ENCODE results near the gene OXCT2.
"Not testable (repeated sequence)": the region's sequence is repeated elsewhere in the genome, so short reads cannot be mapped to it uniquely, and the experiment has no call there.

The OXCT2 gene

DNA sequence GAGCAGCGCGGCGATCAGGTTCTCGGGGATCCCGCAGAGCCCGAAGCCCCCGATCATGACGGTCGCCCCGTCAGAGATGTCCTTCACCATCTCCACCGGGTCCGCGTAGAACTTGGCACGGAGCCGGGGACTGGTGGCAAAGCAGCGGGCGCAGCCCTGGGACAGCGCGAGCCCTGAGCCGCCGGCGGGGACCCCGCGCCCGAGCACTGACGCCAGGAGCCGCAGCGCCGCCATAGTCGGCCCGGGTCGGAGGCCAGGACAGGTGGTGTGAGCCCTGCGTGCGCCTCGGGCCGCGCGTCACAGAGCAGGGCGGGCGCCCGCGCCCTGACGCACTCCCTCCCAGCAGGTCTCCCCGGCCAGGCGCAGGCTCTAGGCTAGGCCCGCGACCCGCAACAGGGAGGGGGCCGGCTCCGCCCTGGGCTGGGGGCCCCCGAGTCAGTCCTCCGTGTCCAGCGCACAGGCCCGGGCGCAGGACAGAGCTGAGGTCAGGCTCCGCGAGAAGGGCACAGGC, at the start of gene OXCT2:
TSS of gene OXCT2 (minus strand) at position 327 of the 511 bp plus-strand sequence. CDS start at position 234, 93 bp downstream.
- H3K4me3 ChIP-seq (ENCODE audit: low read depth, low read length) = peak within 1 kb of the TSS; percentile 48

DNA sequence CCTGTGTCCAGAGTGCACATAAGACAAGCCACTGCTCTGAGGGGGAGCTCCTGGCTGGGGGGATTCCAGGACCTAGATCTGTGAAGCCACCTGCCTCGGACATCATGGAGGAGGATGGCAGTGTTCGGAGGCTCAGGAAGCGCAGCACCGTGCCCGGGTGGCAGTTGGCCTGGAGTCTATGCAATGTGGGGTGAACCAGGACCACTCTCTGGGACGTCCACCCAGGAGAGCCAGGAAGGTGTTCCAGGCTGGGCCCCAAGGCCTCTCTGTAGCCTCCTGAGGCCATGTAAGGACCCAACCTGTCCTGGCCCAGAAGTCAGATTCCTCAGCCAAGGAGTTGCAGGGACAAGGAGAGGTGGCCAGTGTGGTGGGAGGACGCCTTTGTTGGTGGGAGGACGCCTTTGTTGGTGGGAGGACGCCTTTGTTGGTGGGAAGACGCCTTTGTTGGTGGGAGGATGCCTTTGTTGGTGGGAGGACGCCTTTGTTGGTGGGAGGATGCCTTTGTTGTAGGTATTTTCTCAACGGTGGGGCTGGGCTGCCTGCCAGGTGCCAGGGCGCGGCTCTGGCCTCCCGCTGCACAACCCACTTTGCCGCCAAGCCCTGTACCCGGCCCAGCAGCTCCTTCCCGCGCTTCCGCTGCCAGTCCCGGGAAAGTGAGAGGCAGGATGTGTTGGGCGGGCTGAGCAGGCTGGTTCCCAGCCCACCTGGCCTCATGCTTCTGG, 48.1 kb upstream of the OXCT2 start:
- TF ChIP-seq, protein P1, sequence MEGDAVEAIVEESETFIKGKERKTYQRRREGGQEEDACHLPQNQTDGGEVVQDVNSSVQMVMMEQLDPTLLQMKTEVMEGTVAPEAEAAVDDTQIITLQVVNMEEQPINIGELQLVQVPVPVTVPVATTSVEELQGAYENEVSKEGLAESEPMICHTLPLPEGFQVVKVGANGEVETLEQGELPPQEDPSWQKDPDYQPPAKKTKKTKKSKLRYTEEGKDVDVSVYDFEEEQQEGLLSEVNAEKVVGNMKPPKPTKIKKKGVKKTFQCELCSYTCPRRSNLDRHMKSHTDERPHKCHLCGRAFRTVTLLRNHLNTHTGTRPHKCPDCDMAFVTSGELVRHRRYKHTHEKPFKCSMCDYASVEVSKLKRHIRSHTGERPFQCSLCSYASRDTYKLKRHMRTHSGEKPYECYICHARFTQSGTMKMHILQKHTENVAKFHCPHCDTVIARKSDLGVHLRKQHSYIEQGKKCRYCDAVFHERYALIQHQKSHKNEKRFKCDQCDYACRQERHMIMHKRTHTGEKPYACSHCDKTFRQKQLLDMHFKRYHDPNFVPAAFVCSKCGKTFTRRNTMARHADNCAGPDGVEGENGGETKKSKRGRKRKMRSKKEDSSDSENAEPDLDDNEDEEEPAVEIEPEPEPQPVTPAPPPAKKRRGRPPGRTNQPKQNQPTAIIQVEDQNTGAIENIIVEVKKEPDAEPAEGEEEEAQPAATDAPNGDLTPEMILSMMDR (IDR thresholded peaks at IDR 0.05; ENCODE audit: low read depth, low read length) = no peak
- H3K4me3 ChIP-seq (ENCODE audit: low read depth, low read length) = no peak overlapping the region

DNA sequence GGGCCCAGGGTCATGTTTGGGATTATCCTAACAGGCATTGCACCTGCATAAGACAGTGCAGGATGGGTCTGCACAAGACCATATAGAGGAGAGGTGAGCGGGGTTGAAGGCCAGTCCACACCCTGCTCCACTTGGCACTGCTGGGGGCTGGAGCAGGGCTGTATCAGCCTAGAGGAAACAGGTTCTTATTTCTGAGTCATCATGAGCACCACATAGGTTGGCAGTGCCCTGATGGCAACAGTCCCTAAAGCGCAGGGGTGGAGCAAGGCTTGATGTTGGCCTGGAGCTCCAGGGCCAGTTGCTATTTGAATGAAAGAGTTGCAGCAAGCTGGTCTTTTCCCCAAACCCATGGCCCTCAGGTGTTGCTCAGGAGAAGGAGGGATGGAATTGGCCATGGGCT, 47.3 kb upstream of the OXCT2 start:
- TF ChIP-seq, protein P1 (IDR thresholded peaks at IDR 0.05; ENCODE audit: low read depth, low read length) = no peak
- H3K4me3 ChIP-seq (ENCODE audit: low read depth, low read length) = no peak overlapping the region

DNA sequence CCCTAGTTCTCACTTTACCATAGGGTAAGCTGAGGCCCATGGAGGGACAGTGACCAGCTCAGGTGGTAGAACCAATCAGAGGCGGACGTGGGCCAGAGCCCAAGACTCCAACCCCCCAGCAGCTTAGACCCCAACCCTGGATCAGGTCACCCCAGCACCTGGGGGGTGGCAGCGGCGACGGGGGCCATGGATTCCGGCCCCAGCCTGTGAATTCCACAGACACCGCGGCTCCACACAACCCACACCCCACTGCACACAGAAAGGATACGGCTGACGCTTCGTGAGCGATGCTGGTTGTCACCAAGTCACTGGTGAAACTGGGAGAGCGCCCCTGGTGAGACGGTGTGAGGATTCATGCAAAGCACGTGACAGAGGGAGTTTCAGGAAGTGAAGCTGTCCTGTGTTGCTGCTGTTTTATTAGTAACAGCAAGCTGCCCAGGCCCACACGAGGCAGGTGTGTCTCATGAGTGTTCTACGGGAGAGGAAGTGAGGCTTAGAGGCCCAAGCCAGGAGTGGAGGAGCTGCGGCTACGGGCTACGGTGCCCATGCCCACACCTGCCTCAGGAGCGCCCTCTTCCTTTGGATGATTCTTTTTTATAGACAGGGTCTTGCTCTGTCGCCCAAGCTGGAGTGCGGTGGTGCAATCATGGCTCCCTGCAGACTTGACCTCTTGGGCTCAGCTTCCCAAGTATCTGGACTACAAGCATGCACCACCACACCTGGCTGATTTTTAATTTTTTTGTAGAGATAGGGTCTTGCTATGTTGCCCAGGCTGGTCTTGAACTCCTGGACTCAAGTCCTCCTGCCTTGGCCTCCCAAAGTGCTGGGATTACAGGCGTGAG, 46.2 kb upstream of the OXCT2 start:
- H3K4me3 ChIP-seq (ENCODE audit: low read depth, low read length) = not testable (repeated sequence)

DNA sequence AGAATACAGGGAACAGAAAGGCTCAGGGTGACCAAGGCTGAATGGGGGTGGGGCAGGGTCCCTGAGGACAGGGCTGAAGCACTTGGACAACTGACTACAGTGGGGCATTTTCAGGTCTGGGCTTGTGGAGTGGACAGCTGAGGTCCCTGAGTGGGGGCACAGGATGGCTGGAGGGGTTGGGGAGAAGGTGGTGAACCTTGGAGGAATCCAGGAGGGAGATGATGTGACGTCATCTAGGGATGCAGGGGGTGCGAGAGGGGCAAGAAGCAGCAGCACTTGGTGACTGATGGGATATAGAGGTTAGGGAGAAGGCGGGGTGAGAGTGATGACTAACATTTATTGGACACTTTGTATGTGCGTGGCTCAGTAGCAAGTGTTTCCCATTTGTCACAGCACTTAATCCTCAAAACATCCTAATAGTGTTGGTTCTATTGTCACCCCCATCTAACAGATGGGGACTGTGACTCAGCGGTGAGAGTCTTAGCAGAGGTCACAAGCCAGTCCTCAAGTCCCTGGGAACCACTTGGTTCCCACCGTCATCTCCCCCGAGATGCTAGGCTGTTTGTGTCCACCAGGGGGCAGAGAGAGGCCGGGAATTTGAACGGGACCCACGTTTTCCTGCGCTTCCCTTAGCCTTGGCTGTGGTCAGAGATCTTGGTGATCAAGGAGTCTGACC, 45.4 kb upstream of the OXCT2 start:
- no peak overlapping the region for H3K4me3 ChIP-seq (ENCODE audit: low read depth, low read length)
- TF ChIP-seq, protein P1 (IDR thresholded peaks at IDR 0.05; ENCODE audit: low read depth, low read length) = peak; percentile 80

DNA sequence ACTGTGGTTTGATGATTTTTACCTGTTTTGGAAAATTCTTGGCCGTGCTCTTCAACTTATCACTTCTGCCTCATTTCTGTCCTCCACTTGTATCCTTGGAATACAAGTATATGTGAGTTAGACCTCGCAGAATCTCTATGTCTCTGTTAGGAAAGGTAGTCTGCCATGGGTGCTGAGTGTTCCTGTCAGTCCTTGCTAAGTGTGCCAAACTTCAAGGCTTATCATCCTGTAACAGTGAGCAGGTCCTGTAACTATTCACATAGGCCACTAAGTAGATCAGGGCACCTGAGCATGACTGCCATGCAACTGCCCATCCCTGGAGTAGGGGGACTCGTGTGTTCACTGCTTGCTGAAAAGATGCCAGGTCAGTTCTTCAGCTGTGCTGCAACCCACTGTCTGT, 41.8 kb upstream of the OXCT2 start:
- TF ChIP-seq, protein P1 (IDR thresholded peaks at IDR 0.05; ENCODE audit: low read depth, low read length) = no peak
- H3K4me3 ChIP-seq (ENCODE audit: low read depth, low read length) = no peak overlapping the region

DNA sequence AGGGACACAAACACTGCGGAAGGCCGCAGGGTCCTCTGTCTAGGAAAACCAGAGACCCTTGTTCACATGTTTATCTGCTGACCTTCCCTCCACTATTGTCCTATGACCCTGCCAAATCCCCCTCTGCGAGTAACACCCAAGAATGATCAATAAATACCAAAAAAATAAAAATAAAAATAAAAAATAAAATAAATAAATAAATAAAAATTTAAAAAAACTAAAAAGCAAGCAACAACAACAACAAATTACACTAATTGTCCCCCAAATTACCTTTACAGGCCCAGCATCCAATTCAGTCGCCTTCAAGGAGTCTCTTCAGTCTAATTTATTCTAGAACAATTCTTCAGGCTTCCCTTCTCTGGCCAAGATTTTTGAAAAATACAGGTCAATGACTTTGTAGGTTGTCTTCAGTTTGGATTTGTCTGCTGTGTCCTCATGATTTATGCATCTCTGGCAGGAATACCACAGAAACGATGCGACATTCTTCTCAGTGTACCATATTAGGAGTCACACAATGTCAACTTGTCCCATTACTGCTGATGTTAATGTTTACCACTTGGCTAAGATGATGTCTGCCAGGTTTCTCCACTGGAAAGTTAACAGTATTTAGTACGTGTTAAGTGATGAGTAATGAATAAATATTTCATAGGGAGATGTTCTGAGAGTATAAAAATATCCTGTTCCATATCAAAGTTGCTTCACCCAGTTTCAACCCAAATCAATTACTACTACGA, 37.8 kb upstream of the OXCT2 start:
- H3K4me3 ChIP-seq (ENCODE audit: low read depth, low read length) = no peak overlapping the region
- TF ChIP-seq, protein P1 (IDR thresholded peaks at IDR 0.05; ENCODE audit: low read depth, low read length) = no peak

All from WI38 (cell line).